Astrocyte (in vitro differentiated cells and primary cell): ENCODE measurements around the gene CD320.
"Not testable (repeated sequence)": the region's sequence is repeated elsewhere in the genome, so short reads cannot be mapped to it uniquely, and the experiment has no call there.

ENCODE experiments used
- EZH2 ChIP-seq: IDR thresholded peaks from 2 replicates; pipeline ENCODE4 v1.6.1; 2012; ENCODE audit warnings: mild to moderate bottlenecking, low read length, inconsistent platforms; ENCODE audit not compliant: insufficient read depth
- TF ChIP-seq, protein P1 (sequence below): IDR thresholded peaks from 2 replicates; pipeline ENCODE4 v1.5.1; 2011; ENCODE audit warnings: low read depth, mild to moderate bottlenecking, inconsistent platforms, low read length, moderate library complexity; ENCODE audit not compliant: insufficient read depth

DNA sequence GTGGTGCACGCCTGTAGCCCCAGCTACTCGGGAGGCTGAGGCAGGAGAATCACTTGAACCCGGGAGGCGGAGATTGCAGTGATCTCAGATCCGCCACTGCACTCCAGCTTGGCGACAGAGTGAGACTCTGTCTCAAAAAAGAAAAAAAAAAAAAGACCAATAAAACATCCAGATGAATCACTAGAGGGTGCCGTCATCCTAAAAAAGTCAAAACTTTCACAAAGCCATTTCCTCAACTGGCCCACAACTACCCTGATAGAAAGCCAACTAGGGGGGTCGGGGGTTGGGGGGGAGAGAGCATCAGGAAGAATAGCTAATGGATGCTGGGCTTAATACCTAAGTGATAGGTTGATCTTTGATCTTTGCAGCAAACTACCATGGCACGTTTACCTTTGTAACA, 10.7 kb upstream of the CD320 start:
- TF ChIP-seq, protein P1, sequence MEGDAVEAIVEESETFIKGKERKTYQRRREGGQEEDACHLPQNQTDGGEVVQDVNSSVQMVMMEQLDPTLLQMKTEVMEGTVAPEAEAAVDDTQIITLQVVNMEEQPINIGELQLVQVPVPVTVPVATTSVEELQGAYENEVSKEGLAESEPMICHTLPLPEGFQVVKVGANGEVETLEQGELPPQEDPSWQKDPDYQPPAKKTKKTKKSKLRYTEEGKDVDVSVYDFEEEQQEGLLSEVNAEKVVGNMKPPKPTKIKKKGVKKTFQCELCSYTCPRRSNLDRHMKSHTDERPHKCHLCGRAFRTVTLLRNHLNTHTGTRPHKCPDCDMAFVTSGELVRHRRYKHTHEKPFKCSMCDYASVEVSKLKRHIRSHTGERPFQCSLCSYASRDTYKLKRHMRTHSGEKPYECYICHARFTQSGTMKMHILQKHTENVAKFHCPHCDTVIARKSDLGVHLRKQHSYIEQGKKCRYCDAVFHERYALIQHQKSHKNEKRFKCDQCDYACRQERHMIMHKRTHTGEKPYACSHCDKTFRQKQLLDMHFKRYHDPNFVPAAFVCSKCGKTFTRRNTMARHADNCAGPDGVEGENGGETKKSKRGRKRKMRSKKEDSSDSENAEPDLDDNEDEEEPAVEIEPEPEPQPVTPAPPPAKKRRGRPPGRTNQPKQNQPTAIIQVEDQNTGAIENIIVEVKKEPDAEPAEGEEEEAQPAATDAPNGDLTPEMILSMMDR = not testable (repeated sequence)
- TF ChIP-seq EZH2 = not testable (repeated sequence)
